HG02938 (cell line): ENCODE results near the gene TTC3.

Experiments used
- ATAC-seq: cut with Tn5 transposase; IDR thresholded peaks from one replicate; pipeline ENCODE4 v1.9.1; 2021; ENCODE audit warnings: mild to moderate bottlenecking, moderate library complexity; ENCODE audit not compliant: unreplicated experiment

Gene TTC3

GRCh38 chr21:37245151-37245550, 172.1 kb downstream of the TTC3 start:
- no peak for ATAC-seq

DNA sequence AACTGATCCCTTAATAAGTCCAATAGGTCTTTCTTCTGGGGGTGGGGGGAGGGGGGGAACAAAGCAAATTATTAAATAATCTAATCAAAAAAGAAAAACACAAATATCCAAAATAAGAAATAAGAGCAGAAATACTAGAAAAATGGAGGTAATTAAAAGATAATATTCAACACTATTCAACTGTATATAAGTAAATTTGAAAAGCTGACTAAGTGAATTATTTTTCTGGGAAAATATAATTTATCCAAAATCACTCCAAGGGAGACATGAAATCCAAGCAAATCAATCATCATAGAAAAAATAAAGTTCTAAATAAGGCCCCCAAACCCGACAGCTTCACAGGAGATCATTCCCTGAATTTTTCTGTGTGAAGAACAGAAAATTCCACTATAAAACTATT, 175.2 kb downstream of the TTC3 start:
- ATAC-seq, result no peak

DNA sequence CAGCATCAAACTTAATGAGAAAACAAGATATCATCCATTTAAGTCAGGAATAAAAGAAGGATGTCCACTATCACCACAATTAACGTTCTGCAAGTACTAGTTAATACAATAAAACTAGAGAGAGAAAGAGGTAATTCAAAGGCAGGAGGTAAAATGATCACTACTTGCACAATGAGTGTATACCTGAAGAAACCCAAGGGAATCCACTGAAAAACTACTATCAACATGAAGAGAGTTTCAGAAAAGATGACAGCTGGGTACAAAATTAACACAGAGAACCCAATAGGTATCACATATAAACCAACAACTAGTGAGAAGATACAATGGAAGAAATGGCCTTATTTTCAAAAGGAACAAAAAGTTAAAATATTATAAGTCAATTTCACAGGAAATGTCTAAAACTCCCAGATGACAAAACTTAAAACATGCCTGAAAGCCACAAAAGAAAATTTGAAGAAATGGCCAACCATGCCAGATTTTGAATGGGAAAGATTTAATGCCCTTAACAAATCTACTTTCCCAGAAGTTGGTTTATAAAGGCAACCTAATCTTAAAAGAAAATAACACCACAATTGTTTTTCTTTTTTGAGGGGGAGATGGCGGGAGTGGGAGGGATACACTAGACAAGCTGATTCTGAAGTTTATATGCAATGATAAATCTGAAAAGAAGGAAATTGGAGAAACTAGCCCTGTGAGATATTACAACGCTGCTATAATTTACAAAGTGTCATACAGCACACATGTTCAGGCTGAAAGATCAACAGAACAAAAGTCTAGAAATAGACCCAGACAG, 176.3 kb downstream of the TTC3 start:
- ATAC-seq, result no peak

- ATAC-seq, result no peak
Measured at GRCh38 chr21:37251294-37251634, 178.2 kb downstream of the TTC3 start.
